Neuronal stem cell (in vitro differentiated cells): ENCODE data around the gene NIPA2.

Experiments
- DNase-seq: peaks from one replicate; pipeline ENCODE4 v3.0.0-alpha.2; 2013; ENCODE audit warnings: low spot score
- H2AFZ ChIP-seq: one replicate; pipeline ENCODE4 v1.6.1; 2013; ENCODE audit warnings: mild to moderate bottlenecking, low read length, inconsistent platforms
- H2AK5ac ChIP-seq: 2 replicates; pipeline ENCODE4 v1.6.1; 2013; ENCODE audit warnings: low read depth, mild to moderate bottlenecking, inconsistent platforms, low read length, moderate library complexity, mixed read lengths
- H2BK120ac ChIP-seq: 2 replicates; pipeline ENCODE4 v1.6.1; 2013; ENCODE audit warnings: low read depth, mild to moderate bottlenecking, inconsistent platforms, low read length, moderate library complexity, mixed read lengths
- H2BK12ac ChIP-seq: one replicate; pipeline ENCODE4 v1.6.1; 2013; ENCODE audit warnings: low read length, inconsistent platforms
- H2BK15ac ChIP-seq: 2 replicates; pipeline ENCODE4 v1.6.1; 2013; ENCODE audit warnings: mild to moderate bottlenecking, low read length, inconsistent platforms, mixed read lengths
- H2BK5ac ChIP-seq: one replicate; pipeline ENCODE4 v1.6.1; 2013; ENCODE audit warnings: inconsistent platforms, mild to moderate bottlenecking, low read length, moderate library complexity
- H3K14ac ChIP-seq: one replicate; pipeline ENCODE4 v1.6.1; 2013; ENCODE audit warnings: low read length, inconsistent platforms
- H3K18ac ChIP-seq: 2 replicates; pipeline ENCODE4 v1.6.1; 2013; ENCODE audit warnings: low read length, inconsistent platforms
- H3K23ac ChIP-seq: 2 replicates; pipeline ENCODE4 v1.6.1; 2013; ENCODE audit warnings: low read depth, mild to moderate bottlenecking, mixed read lengths, low read length, inconsistent platforms; ENCODE audit not compliant: poor library complexity
- H3K27ac ChIP-seq: replicated peaks from 3 replicates; pipeline ENCODE4 v1.5.1; 2013; ENCODE audit warnings: low read length, inconsistent platforms
- H3K27me3 ChIP-seq, 3 experiments: 2 replicates each; pipeline ENCODE4 v1.6.1; 2013; ENCODE audit warnings: low read length in 3 of 3, mild to moderate bottlenecking in 2 of 3, inconsistent platforms in 1 of 3, low read depth in 1 of 3, mixed read lengths in 1 of 3, moderate library complexity in 1 of 3; ENCODE audit not compliant: control insufficient read depth in 3 of 3, insufficient read depth in 3 of 3
- H3K36me3 ChIP-seq, 2 donors: replicated peaks in 1 of 2; 2 replicates each; pipeline ENCODE4 v1.6.1; 2013; ENCODE audit warnings: low read length in 2 of 2; ENCODE audit not compliant: control insufficient read depth in 2 of 2, insufficient read depth in 2 of 2
- H3K4ac ChIP-seq: 2 replicates; pipeline ENCODE4 v1.6.1; 2013; ENCODE audit warnings: inconsistent platforms, mild to moderate bottlenecking, low read length, moderate library complexity
- H3K4me1 ChIP-seq, 2 donors: 1 replicate in 1 of 2; 2 replicates in 1 of 2; pipeline ENCODE4 v1.6.1; 2013; ENCODE audit warnings: low read length in 2 of 2, low read depth in 1 of 2; ENCODE audit not compliant: control insufficient read depth in 2 of 2, insufficient read depth in 1 of 2
- H3K4me2 ChIP-seq: one replicate; pipeline ENCODE4 v1.6.1; 2013; ENCODE audit warnings: mild to moderate bottlenecking, low read length, inconsistent platforms; ENCODE audit not compliant: insufficient read depth, poor library complexity, severe bottlenecking
- H3K4me3 ChIP-seq, 2 donors: 2 replicates each; pipeline ENCODE4 v1.5.1; 2013; ENCODE audit warnings: low read length in 2 of 2, mild to moderate bottlenecking in 2 of 2, inconsistent platforms in 1 of 2, moderate library complexity in 1 of 2
- H3K79me1 ChIP-seq: one replicate; pipeline ENCODE4 v1.6.1; 2013; ENCODE audit warnings: low read depth, mild to moderate bottlenecking, inconsistent platforms, low read length, moderate library complexity
- H3K9ac ChIP-seq: one replicate; pipeline ENCODE4 v1.6.1; 2013; ENCODE audit warnings: mild to moderate bottlenecking, low read depth, low read length, inconsistent platforms; ENCODE audit not compliant: poor library complexity
- H3K9me3 ChIP-seq, 2 donors: replicated peaks in 1 of 2; 2 replicates each; pipeline versions ENCODE3 to v1.6.1; 2013; ENCODE audit warnings: low read length in 2 of 2, mild to moderate bottlenecking in 2 of 2, inconsistent platforms in 1 of 2, low read depth in 1 of 2, mixed read lengths in 1 of 2, moderate library complexity in 1 of 2; ENCODE audit not compliant: control insufficient read depth in 2 of 2, insufficient read depth in 1 of 2
- H4K8ac ChIP-seq: one replicate; pipeline ENCODE4 v1.6.1; 2013; ENCODE audit warnings: low read depth, mild to moderate bottlenecking, inconsistent platforms, low read length, moderate library complexity
- H4K91ac ChIP-seq: one replicate; pipeline ENCODE4 v1.6.1; 2013; ENCODE audit warnings: low read length, low read depth, mild to moderate bottlenecking, inconsistent platforms; ENCODE audit not compliant: poor library complexity
- WGBS, 2 donors: extraction: QIAGEN DNeasy Blood & Tissue Kit; methylation state at CpG; one replicate each; pipeline ENCODE4 v1.1.7; 2013; ENCODE audit warnings: missing lambda C conversion rate in 2 of 2, mixed read lengths in 1 of 2; ENCODE audit not compliant: insufficient read length in 2 of 2, insufficient replicate concordance in 1 of 2; ENCODE audit errors: extremely low coverage in 2 of 2; 5-methylcytosine and 5-hydroxymethylcytosine counted together

NIPA2 gene

GRCh38 chr15:22813844-22814243 is 24.6 kb upstream of the NIPA2 start:
- Histone ChIP-seq H2BK120ac (no peak overlapping the region), H2AK5ac (no peak overlapping the region), H3K4me3 (no peak overlapping the region), H3K4me2 (no peak overlapping the region), H3K9ac (no peak overlapping the region), H3K23ac (no peak overlapping the region), H3K18ac (no peak overlapping the region), H3K27me3 (no peaks in the 10 kb centered on the region), H3K36me3 (peaks cover 7 to 8% of the 10 kb centered on the region in 2 donors), H2AFZ (no peak overlapping the region), H3K9me3 (no peaks in the 10 kb centered on the region), H3K79me1 (peaks cover 2% of the 10 kb centered on the region), H4K8ac (no peak overlapping the region), H3K4ac (no peak overlapping the region), H4K91ac (no peak overlapping the region), H2BK15ac (no peak overlapping the region), H2BK5ac (no peak overlapping the region), H3K4me1 (no peaks in the 10 kb centered on the region), H3K27ac (no peak overlapping the region), H3K14ac (no peak overlapping the region), H2BK12ac (no peak overlapping the region)
- no peak for DNase-seq
- no CpG with 5 or more reads among the region's 3 CpGs for WGBS, 2 donors

GRCh38 chr15:22815766-22816165 is 22.7 kb upstream of the NIPA2 start:
- Histone ChIP-seq H3K4me1 (no peaks in the 10 kb centered on the region), H2AK5ac (no peak overlapping the region), H3K79me1 (peaks cover 2% of the 10 kb centered on the region), H3K27ac (no peak overlapping the region), H2BK120ac (no peak overlapping the region), H3K4me2 (no peak overlapping the region), H3K4me3 (no peak overlapping the region), H3K4ac (no peak overlapping the region), H3K36me3 (peaks cover 7 to 22% of the 10 kb centered on the region in 2 donors), H2BK5ac (no peak overlapping the region), H3K18ac (no peak overlapping the region), H2AFZ (no peak overlapping the region), H2BK12ac (no peak overlapping the region), H3K23ac (no peak overlapping the region), H3K14ac (no peak overlapping the region), H3K27me3 (no peaks in the 10 kb centered on the region), H2BK15ac (no peak overlapping the region), H3K9ac (no peak overlapping the region), H4K8ac (no peak overlapping the region), H4K91ac (no peak overlapping the region), H3K9me3 (no peaks in the 10 kb centered on the region)
- no CpG with 5 or more reads among the region's 1 CpG for WGBS, 2 donors
- no peak for DNase-seq

- Histone ChIP-seq H3K79me1 (peaks cover 2% of the 10 kb centered on the region), H2BK120ac (no peak overlapping the region), H2BK15ac (no peak overlapping the region), H2AK5ac (no peak overlapping the region), H4K8ac (no peak overlapping the region), H3K4ac (no peak overlapping the region), H3K27ac (no peak overlapping the region), H3K36me3 (peaks cover 13 to 43% of the 10 kb centered on the region in 2 donors), H3K23ac (no peak overlapping the region), H3K4me1 (no peaks in the 10 kb centered on the region), H2BK5ac (no peak overlapping the region), H3K4me3 (no peak overlapping the region), H3K14ac (no peak overlapping the region), H3K27me3 (no peaks in the 10 kb centered on the region), H3K9ac (no peak overlapping the region), H2BK12ac (no peak overlapping the region), H3K18ac (no peak overlapping the region), H4K91ac (no peak overlapping the region), H3K4me2 (no peak overlapping the region), H2AFZ (no peak overlapping the region), H3K9me3 (no peaks in the 10 kb centered on the region)
- WGBS, 2 donors, result no CpG with 5 or more reads among the region's 2 CpGs
- no peak for DNase-seq
These were observed 18.8 kb upstream of the NIPA2 start for GRCh38 chr15:22819651-22820050.

GRCh38 chr15:22823495-22824128 is 14.9 kb upstream of the NIPA2 start:
- no CpG with 5 or more reads among the region's 29 CpGs for WGBS, 2 donors
- peak overlapping the region; percentile 53 for H2BK5ac ChIP-seq
- no peak overlapping the region for H2BK15ac ChIP-seq
- DNase-seq, result no peak
- H2AFZ ChIP-seq, result no peak overlapping the region
- no peak overlapping the region for H2BK12ac ChIP-seq
- peaks cover 16 to 72% of the 10 kb centered on the region in 2 donors for H3K36me3 ChIP-seq
- H3K14ac ChIP-seq, result no peak overlapping the region
- H3K9me3 ChIP-seq, result no peaks in the 10 kb centered on the region
- H3K23ac ChIP-seq, result peak overlapping the region; percentile 65
- H2BK120ac ChIP-seq, result no peak overlapping the region
- H3K18ac ChIP-seq, result no peak overlapping the region
- no peak overlapping the region for H3K4me3 ChIP-seq
- H3K4me1 ChIP-seq, result no peaks in the 10 kb centered on the region
- peak overlapping the region; percentile 50 for H3K9ac ChIP-seq
- H3K27ac ChIP-seq, result no peak overlapping the region
- no peak overlapping the region for H3K4me2 ChIP-seq
- no peak overlapping the region for H4K91ac ChIP-seq
- no peak overlapping the region for H2AK5ac ChIP-seq
- peaks cover 2% of the 10 kb centered on the region for H3K79me1 ChIP-seq
- no peak overlapping the region for H3K4ac ChIP-seq
- no peak overlapping the region for H4K8ac ChIP-seq
- H3K27me3 ChIP-seq, result no peaks in the 10 kb centered on the region
